Limb (tissue), 2 donors: ENCODE results near the gene FICD.
"Not testable (repeated sequence)": the region's sequence is repeated elsewhere in the genome, so short reads cannot be mapped to it uniquely, and the experiment has no call there.

Experiments
- DNase-seq, 2 donors: peaks; one replicate each; pipeline ENCODE4 v3.0.0-alpha.2; 2016; ENCODE audit errors: extremely low spot score in 2 of 2

The FICD gene

GRCh38 chr12:108514973-108515814 lies at the start of gene FICD:
Gene FICD (plus strand): TSS chr12:108515277. CDS start chr12:108516973, 1,696 bp downstream.
- peak; percentile 99 for DNase-seq

- DNase-seq: no peak
Measured at GRCh38 chr12:108465417-108465816, 49.7 kb upstream of the FICD start.

GRCh38 chr12:108468196-108468968 lies 46.7 kb upstream of the FICD start:
- peak in 1 of 2 donors; percentile 29 for DNase-seq

- DNase-seq: no peak
Measured at GRCh38 chr12:108473400-108474055, 41.5 kb upstream of the FICD start.

GRCh38 chr12:108475396-108475795 lies 39.7 kb upstream of the FICD start:
- no peak for DNase-seq

GRCh38 chr12:108477055-108477880 lies 37.8 kb upstream of the FICD start:
- no peak for DNase-seq

GRCh38 chr12:108477881-108478259 lies 37.2 kb upstream of the FICD start:
- DNase-seq: no peak

- DNase-seq: no peak
Measured at GRCh38 chr12:108478611-108479206, 36.4 kb upstream of the FICD start.

GRCh38 chr12:108479364-108480070 lies 35.6 kb upstream of the FICD start:
- no peak for DNase-seq

- no peak for DNase-seq
Measured at GRCh38 chr12:108482717-108483212, 32.3 kb upstream of the FICD start.

GRCh38 chr12:108483213-108484059 lies 31.6 kb upstream of the FICD start:
- no peak for DNase-seq

- no peak for DNase-seq
Measured at GRCh38 chr12:108484431-108484830, 30.6 kb upstream of the FICD start.

GRCh38 chr12:108484845-108485244 lies 30.2 kb upstream of the FICD start:
- no peak for DNase-seq

GRCh38 chr12:108485371-108485770 lies 29.7 kb upstream of the FICD start:
- not testable (repeated sequence) for DNase-seq

GRCh38 chr12:108487029-108487428 lies 28.0 kb upstream of the FICD start:
- DNase-seq: not testable (repeated sequence)

- DNase-seq: no peak
Measured at GRCh38 chr12:108491256-108491655, 23.8 kb upstream of the FICD start.

GRCh38 chr12:108495054-108495453 lies 20.0 kb upstream of the FICD start:
- DNase-seq: no peak

GRCh38 chr12:108495823-108496579 lies 19.1 kb upstream of the FICD start:
- no peak for DNase-seq
